MCF 10A (cell line): ENCODE measurements around the gene PRUNE2. TPM values are rescaled to one million over a fixed set of nuclear protein-coding genes. Genes with fewer than 3 reads are reported as not detected.

Experiments used
- BruUV-seq: library from RNA; stranded (reverse); fragments of 400-500 nt; replicated peaks from 2 replicates; lab custom pipeline; 2021; lab: Mats Ljungman, UMichigan
- CTCF ChIA-PET: fragments of 300-600 bp; sonication (Branson Sonifier 250); formaldehyde crosslinking; extraction: SDS; loops from one replicate; lab custom pipeline; 2021; ENCODE audit warnings: antibody characterized with exemption, inconsistent platforms; lab: Yijun Ruan, JAX
- POLR2A ChIA-PET: fragments of 300-600, 350-650 bp; sonication (Branson Sonifier 250); formaldehyde crosslinking; extraction: SDS; loops from one replicate; lab custom pipeline; 2020; ENCODE audit warnings: antibody characterized with exemption, inconsistent platforms; lab: Yijun Ruan, JAX
- DNase-seq: peaks from one replicate; pipeline ENCODE4 v3.0.0-alpha.2; 2018; ENCODE audit not compliant: unreplicated experiment
- H3K27ac Mint-ChIP-seq: one replicate; pipeline ENCODE4 v1.8.0; 2022; ENCODE audit warnings: mild to moderate bottlenecking, low read depth, mixed read lengths; ENCODE audit not compliant: unreplicated experiment
- H3K27me3 Mint-ChIP-seq: one replicate; pipeline ENCODE4 v1.8.0; 2022; ENCODE audit warnings: mixed read lengths; ENCODE audit not compliant: insufficient read depth, unreplicated experiment
- H3K36me3 Mint-ChIP-seq: one replicate; pipeline ENCODE4 v1.8.0; 2022; ENCODE audit warnings: mild to moderate bottlenecking, moderate library complexity, mixed read lengths; ENCODE audit not compliant: insufficient read depth, unreplicated experiment
- H3K4me1 Mint-ChIP-seq: one replicate; pipeline ENCODE4 v1.8.0; 2022; ENCODE audit warnings: mixed read lengths; ENCODE audit not compliant: insufficient read depth, unreplicated experiment
- H3K4me3 Mint-ChIP-seq: one replicate; pipeline ENCODE4 v1.8.0; 2022; ENCODE audit warnings: mild to moderate bottlenecking, moderate library complexity, mixed read lengths; ENCODE audit not compliant: unreplicated experiment
- H3K9me3 Mint-ChIP-seq: one replicate; pipeline ENCODE4 v1.8.0; 2022; ENCODE audit warnings: mixed read lengths; ENCODE audit not compliant: unreplicated experiment
- intact Hi-C: fragments of 100-400 bp; cut with micrococcal nuclease; formaldehyde crosslinking; loops from 2 replicates; pipeline ENCODE4 v1.14.1; 2022
- total RNA-seq: library from RNA; stranded (reverse); gene quantifications from 2 replicates; pipeline ENCODE4 v1.2.3, GENCODE V29; 2022
- TF ChIP-seq, protein P1 (sequence below): fragments of 200-600 bp; IDR thresholded peaks from one replicate; pipeline ENCODE4 v1.8.0; 2022; ENCODE audit warnings: antibody characterized with exemption, mild to moderate bottlenecking; ENCODE audit not compliant: unreplicated experiment

Gene PRUNE2
- total RNA-seq, 1 experiment from 2014 or later, result 0.63 TPM

DNA sequence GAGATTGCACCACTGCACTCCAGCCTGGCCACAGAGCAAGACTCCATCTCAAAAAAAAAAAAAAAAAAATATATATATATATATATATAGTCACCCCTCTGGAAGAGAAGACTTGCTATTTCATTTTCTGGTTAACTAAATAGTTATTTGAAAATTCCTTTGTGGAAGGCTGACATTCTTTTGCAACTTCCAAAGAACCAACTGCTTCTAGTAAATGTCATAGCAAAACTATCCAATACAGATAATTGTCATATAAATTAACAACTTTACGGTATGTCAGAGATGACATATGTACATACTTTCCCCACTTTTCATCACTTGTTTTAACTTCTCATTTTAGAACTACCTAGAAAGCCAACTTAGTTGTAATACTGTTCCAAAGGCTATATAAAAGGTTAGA lies 50.9 kb downstream of the PRUNE2 start:
- BruUV-seq, result no TSS peak
- peaks cover 7% of the 10 kb centered on the region for H3K9me3 Mint-ChIP-seq
- H3K27me3 Mint-ChIP-seq, result no peaks in the 10 kb centered on the region
- ChIA-PET POLR2A (no interaction called here), CTCF (no interaction called here)
- H3K4me1 Mint-ChIP-seq, result no peaks in the 10 kb centered on the region
- H3K36me3 Mint-ChIP-seq, result no peaks in the 10 kb centered on the region
- intact Hi-C loops, result no loop called here
- DNase-seq, result no peak
- TF ChIP-seq, protein P1, sequence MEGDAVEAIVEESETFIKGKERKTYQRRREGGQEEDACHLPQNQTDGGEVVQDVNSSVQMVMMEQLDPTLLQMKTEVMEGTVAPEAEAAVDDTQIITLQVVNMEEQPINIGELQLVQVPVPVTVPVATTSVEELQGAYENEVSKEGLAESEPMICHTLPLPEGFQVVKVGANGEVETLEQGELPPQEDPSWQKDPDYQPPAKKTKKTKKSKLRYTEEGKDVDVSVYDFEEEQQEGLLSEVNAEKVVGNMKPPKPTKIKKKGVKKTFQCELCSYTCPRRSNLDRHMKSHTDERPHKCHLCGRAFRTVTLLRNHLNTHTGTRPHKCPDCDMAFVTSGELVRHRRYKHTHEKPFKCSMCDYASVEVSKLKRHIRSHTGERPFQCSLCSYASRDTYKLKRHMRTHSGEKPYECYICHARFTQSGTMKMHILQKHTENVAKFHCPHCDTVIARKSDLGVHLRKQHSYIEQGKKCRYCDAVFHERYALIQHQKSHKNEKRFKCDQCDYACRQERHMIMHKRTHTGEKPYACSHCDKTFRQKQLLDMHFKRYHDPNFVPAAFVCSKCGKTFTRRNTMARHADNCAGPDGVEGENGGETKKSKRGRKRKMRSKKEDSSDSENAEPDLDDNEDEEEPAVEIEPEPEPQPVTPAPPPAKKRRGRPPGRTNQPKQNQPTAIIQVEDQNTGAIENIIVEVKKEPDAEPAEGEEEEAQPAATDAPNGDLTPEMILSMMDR, result no peak
- no peak overlapping the region for H3K27ac Mint-ChIP-seq
- no peak overlapping the region for H3K4me3 Mint-ChIP-seq

DNA sequence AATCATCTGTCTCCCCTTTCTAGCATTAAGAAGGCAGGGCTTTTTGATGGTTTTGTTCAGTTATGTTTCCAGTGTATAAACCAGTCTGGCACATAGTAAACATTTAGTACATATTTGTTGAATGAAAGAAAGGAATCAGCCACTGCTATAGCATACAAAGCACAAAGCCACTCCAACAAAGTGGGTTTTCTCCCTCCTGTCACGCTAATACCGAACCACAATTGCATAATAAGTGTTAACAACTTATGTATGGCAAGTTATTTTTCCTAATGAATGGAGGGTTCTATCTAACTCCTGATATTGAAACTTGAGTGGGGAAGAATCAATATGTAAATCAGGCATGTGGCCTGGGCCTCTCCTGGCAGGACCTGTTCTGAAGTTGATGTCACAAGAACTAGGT lies 53.9 kb downstream of the PRUNE2 start:
- H3K4me3 Mint-ChIP-seq, result no peak overlapping the region
- no peak for DNase-seq
- TF ChIP-seq, protein P1, result no peak
- H3K9me3 Mint-ChIP-seq, result peaks cover 4% of the 10 kb centered on the region
- H3K27ac Mint-ChIP-seq, result no peak overlapping the region
- ChIA-PET POLR2A (no interaction called here), CTCF (no interaction called here)
- no peaks in the 10 kb centered on the region for H3K36me3 Mint-ChIP-seq
- intact Hi-C loops, result no loop called here
- H3K27me3 Mint-ChIP-seq, result no peaks in the 10 kb centered on the region
- H3K4me1 Mint-ChIP-seq, result no peaks in the 10 kb centered on the region
- no TSS peak for BruUV-seq

DNA sequence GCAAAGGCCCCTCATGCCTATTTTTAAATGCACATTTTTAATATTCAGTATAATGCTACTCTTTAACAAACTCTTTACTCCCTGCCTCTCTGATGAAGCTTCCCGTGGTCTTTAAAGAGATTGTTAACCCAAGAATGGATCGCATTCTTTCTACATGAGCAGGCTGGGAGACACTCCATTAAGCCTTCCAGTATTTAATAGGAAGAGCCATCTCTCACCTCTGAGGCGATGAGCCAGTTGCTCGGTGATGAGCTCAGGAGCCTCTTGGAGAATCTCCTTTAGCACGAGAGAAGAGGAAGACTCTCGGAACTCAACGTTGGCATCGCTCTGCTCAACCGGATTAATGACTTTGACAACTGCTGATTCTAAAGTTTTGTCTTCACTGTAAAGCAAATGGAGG lies 59.6 kb downstream of the PRUNE2 start:
- intact Hi-C loops, result no loop called here

DNA sequence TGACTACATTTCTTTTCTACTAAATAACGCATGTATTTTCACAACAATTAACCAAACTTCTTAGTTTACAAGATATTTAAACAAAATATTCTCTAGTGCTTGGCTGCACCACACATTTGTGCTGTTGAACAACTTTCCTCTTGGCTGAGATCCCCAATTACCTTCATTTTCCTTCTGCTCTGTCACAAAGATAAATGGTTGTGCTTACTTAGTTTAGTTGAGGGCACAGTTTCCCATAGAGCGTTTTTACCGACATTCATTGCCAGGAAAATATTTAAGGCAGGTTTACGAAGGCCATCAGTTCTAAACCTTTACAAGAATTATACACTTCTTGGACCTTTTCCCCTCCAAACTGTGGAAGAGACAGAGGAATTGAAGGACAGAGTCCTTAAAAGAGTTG lies 60.7 kb downstream of the PRUNE2 start:
- POLR2A ChIA-PET, result interaction anchor here (0.5 kb wide), 1 partner anchor 11 kb away, joined by 3 read pairs; no protein-coding TSS in a partner anchor
- Mint-ChIP-seq H3K4me3 (no peak overlapping the region), H3K27me3 (no peaks in the 10 kb centered on the region), H3K36me3 (no peaks in the 10 kb centered on the region), H3K4me1 (no peaks in the 10 kb centered on the region), H3K9me3 (no peaks in the 10 kb centered on the region), H3K27ac (no peak overlapping the region)
- CTCF ChIA-PET, result interaction anchor here (0.7 kb wide), 1 partner anchor 322 kb away, joined by 5 read pairs; no protein-coding TSS in a partner anchor
- TF ChIP-seq, protein P1, result no peak
- DNase-seq, result no peak
- no TSS peak for BruUV-seq
- intact Hi-C loops, result no loop called here

More for the DNA sequence above, 59.6 kb downstream of the PRUNE2 start:
- H3K4me3 Mint-ChIP-seq, result no peak overlapping the region
- DNase-seq, result no peak
- H3K27ac Mint-ChIP-seq, result no peak overlapping the region
- no peaks in the 10 kb centered on the region for H3K4me1 Mint-ChIP-seq
- no peaks in the 10 kb centered on the region for H3K9me3 Mint-ChIP-seq
- BruUV-seq, result no TSS peak
- no peaks in the 10 kb centered on the region for H3K27me3 Mint-ChIP-seq
- ChIA-PET CTCF (interaction anchor here (1.1 kb wide), 1 partner anchor 37 kb away, joined by 3 read pairs; no protein-coding TSS in a partner anchor), POLR2A (no interaction called here)
- TF ChIP-seq, protein P1, result no peak
- no peaks in the 10 kb centered on the region for H3K36me3 Mint-ChIP-seq
